22Rv1 (cell line): Measurements from ENCODE around the gene ARHGEF9.

ENCODE experiments used
- H3K27ac ChIP-seq: fragments of 450-650 bp; 2 replicates; pipeline ENCODE4 v1.5.1; 2017
- CTCF ChIP-seq: fragments of 450-650 bp; IDR thresholded peaks from 2 replicates; pipeline ENCODE4 v1.5.1; 2017; ENCODE audit warnings: mild to moderate bottlenecking
- ZFX ChIP-seq: fragments of 450-650 bp; IDR thresholded peaks from 2 replicates; pipeline ENCODE4 v1.6.1; 2017; ENCODE audit warnings: antibody characterized with exemption, borderline replicate concordance

ARHGEF9 gene

DNA sequence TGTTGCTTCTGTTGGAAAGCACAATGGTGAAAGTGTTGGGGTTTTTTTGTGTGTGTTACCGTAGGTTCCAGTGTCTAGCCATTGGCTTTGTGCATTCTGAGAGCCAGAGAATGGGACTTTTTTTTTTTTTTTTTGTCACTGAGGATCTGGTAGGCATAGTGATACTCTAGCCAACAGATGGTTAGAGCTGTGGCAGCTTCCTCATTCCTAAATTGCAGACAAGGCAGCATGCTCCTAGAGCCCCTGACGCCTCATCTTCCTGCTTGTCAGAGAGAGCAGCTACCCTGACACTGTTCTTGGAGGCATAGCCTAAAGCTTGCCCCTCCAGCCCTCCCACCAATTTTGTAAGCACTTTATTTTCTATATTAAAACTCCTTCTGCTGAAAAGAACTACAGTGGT is 27.0 kb downstream of the ARHGEF9 start:
- no peak overlapping the region for H3K27ac ChIP-seq
- TF ChIP-seq ZFX, result no peak
- TF ChIP-seq CTCF, result no peak

DNA sequence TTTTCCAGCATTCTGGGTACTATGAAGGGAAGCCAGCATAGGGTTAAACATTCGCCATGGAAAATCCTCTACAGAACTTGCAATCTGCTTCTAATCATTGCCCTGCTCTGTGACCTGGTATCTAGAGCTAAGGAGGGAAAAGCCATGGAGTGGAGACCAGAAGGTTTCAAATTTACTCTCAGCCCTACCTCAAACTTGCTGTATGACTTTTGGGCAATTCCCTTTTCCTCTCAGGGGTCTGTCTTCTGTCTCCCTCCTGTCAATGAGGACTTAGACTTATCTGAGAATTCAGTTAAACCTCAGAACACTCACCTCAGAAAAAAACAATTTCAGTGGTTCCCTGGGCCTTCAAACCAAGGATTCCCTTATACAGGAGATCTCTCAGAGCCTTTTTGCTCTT is 29.1 kb downstream of the ARHGEF9 start:
- no peak overlapping the region for H3K27ac ChIP-seq
- TF ChIP-seq CTCF, result no peak
- no peak for TF ChIP-seq ZFX

DNA sequence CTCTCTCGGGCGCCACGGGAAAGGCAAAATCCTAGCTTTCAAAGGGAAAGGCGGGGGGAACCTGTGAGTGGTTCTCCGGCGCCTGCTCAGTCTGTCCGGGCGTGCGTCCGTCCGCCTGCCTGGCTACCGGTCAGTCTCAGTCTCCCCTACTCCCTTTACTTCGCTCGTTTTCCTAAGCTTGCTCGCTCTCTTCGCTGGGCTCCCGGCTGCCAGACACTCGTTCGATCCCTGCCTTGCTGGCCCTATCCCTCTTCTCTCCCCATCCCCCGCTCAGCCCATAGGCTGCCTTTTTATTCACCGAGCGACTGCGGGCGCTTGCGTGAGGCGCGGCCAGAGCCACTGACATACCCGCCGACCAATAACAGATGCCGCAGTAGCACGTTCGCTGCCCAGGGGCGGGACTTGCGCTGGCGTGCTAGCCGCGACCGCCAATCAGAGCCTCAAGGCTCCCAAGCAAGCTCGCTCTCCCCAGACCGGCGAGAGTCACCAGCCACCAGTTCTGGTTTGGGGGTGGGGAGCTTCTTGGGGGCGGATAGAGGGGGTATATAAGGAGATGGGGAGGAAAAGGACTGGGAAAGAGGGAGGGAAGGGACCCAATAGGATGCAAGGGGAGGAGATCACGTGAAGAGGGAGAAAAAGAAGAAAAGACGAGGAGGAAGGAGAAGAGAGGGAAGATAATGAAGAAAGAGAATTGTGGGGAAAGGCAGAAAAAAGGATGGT is 30.0 kb downstream of the ARHGEF9 start:
- H3K27ac ChIP-seq, result peak overlapping the region; percentile 72

DNA sequence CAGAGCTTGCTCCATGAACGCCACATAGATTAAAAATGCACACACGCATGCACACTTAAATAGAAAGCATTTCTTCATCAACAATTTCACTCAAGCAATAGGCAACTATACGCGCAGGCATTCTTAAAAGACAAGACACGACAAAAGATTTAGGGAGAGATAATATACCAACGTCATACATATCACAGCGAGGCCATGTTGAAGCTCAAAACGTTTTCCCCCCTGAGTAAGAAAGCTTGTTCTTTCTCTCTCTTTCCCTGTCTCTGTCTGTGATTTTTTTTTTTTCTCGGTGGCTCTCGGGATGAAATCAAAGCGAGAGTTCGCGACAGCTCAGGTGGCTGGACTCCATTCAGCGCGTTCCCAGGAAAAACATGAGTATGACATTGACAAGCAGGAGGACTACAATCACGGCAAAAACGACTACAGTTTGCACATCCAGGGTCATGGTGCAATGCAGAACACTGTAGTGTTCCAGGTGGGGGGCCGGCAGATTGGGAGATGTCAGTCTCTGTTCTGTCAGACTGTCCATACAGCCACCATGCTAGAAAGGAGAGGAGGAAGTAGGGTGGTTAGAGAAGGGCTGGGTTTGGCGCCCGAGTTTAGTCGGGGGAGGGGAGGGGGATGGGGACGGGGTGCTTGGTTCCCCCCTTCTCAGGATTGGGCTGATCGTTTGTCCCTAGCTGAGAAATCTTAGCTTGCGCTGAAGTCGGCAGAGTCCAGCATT is 30.7 kb downstream of the ARHGEF9 start:
- TF ChIP-seq ZFX, result no peak
- TF ChIP-seq CTCF, result no peak
- H3K27ac ChIP-seq, result peak overlapping the region; percentile 72

More for the DNA sequence above, 30.0 kb downstream of the ARHGEF9 start:
- TF ChIP-seq ZFX, result no peak
- no peak for TF ChIP-seq CTCF

GRCh38 chrX:63751481-63751880 is 33.5 kb downstream of the ARHGEF9 start:
- H3K27ac ChIP-seq, result no peak overlapping the region
- TF ChIP-seq CTCF, result no peak
- no peak for TF ChIP-seq ZFX

GRCh38 chrX:63750811-63751210 is 34.2 kb downstream of the ARHGEF9 start:
- H3K27ac ChIP-seq, result no peak overlapping the region
- TF ChIP-seq ZFX (no peak), CTCF (no peak)

GRCh38 chrX:63747331-63747730 is 37.7 kb downstream of the ARHGEF9 start:
- H3K27ac ChIP-seq, result no peak overlapping the region
- no peak for TF ChIP-seq ZFX
- no peak for TF ChIP-seq CTCF
